ENCODE measurements around the gene CD38.
"Not testable (repeated sequence)": the region's sequence is repeated elsewhere in the genome, so short reads cannot be mapped to it uniquely, and the experiment has no call there.

The CD38 gene

GRCh38 chr4:15855804-15856475 is 77.8 kb downstream of the CD38 start:
- no peaks in the 10 kb centered on the region for H3K36me3 ChIP-seq (ENCODE audit: control insufficient read depth, insufficient read depth, low read length)
- H3K27me3 ChIP-seq (ENCODE audit: control insufficient read depth, insufficient read depth, low read length), result no peaks in the 10 kb centered on the region
- H3K4me1 ChIP-seq, result no peaks in the 10 kb centered on the region
- H3K4me2 ChIP-seq (ENCODE audit: low read length), result no peak overlapping the region
- H3K79me2 ChIP-seq, result no peaks in the 10 kb centered on the region
- no peak overlapping the region for H3K4me3 ChIP-seq (ENCODE audit: low read depth, low read length)
- H2AFZ ChIP-seq, result no peak overlapping the region
- no peak overlapping the region for H3K9ac ChIP-seq
- H3K9me3 ChIP-seq (ENCODE audit: control insufficient read depth, low read length), result no peaks in the 10 kb centered on the region
- no peak for TF ChIP-seq CTCF (IDR thresholded peaks at IDR 0.05)
- H3K27ac ChIP-seq, result no peak overlapping the region

GRCh38 chr4:15861198-15861597 is 83.1 kb downstream of the CD38 start:
- H3K79me2 ChIP-seq; H3K4me3 ChIP-seq (ENCODE audit: low read depth, low read length): not testable (repeated sequence)

GRCh38 chr4:15864651-15865566 is 86.8 kb downstream of the CD38 start:
- no peaks in the 10 kb centered on the region for H3K4me1 ChIP-seq
- no peak overlapping the region for H3K27ac ChIP-seq
- no peaks in the 10 kb centered on the region for H3K36me3 ChIP-seq (ENCODE audit: control insufficient read depth, insufficient read depth, low read length)
- no peaks in the 10 kb centered on the region for H3K9me3 ChIP-seq (ENCODE audit: control insufficient read depth, low read length)
- no peak overlapping the region for H2AFZ ChIP-seq
- H3K27me3 ChIP-seq (ENCODE audit: control insufficient read depth, insufficient read depth, low read length), result no peaks in the 10 kb centered on the region
- no peak overlapping the region for H3K4me2 ChIP-seq (ENCODE audit: low read length)
- no peak overlapping the region for H3K4me3 ChIP-seq (ENCODE audit: low read depth, low read length)
- no peaks in the 10 kb centered on the region for H3K79me2 ChIP-seq
- H3K9ac ChIP-seq, result no peak overlapping the region
- no peak for TF ChIP-seq CTCF (IDR thresholded peaks at IDR 0.05)

More at GRCh38 chr4:15861198-15861597, 83.1 kb downstream of the CD38 start:
- H3K4me1 ChIP-seq; H3K36me3 ChIP-seq (ENCODE audit: control insufficient read depth, insufficient read depth, low read length); H3K9ac ChIP-seq; H3K27me3 ChIP-seq (ENCODE audit: control insufficient read depth, insufficient read depth, low read length); H2AFZ ChIP-seq; H3K9me3 ChIP-seq (ENCODE audit: control insufficient read depth, low read length); H3K27ac ChIP-seq; H3K4me2 ChIP-seq (ENCODE audit: low read length): not testable (repeated sequence)

- Histone ChIP-seq H3K27ac (no peak overlapping the region), H3K79me2 (no peaks in the 10 kb centered on the region), H3K9me3 (ENCODE audit: control insufficient read depth, low read length) (no peaks in the 10 kb centered on the region), H3K27me3 (ENCODE audit: control insufficient read depth, insufficient read depth, low read length) (no peaks in the 10 kb centered on the region), H3K4me3 (ENCODE audit: low read depth, low read length) (no peak overlapping the region), H3K36me3 (ENCODE audit: control insufficient read depth, insufficient read depth, low read length) (no peaks in the 10 kb centered on the region), H3K4me2 (ENCODE audit: low read length) (no peak overlapping the region), H3K9ac (no peak overlapping the region), H2AFZ (no peak overlapping the region), H3K4me1 (no peaks in the 10 kb centered on the region)
- no peak for TF ChIP-seq CTCF (IDR thresholded peaks at IDR 0.05)
These were observed 90.0 kb downstream of the CD38 start for GRCh38 chr4:15868111-15868510.

- no peaks in the 10 kb centered on the region for H3K27me3 ChIP-seq (ENCODE audit: control insufficient read depth, insufficient read depth, low read length)
- no peaks in the 10 kb centered on the region for H3K79me2 ChIP-seq
- H2AFZ ChIP-seq, result no peak overlapping the region
- H3K9ac ChIP-seq, result no peak overlapping the region
- H3K36me3 ChIP-seq (ENCODE audit: control insufficient read depth, insufficient read depth, low read length), result no peaks in the 10 kb centered on the region
- H3K4me1 ChIP-seq, result no peaks in the 10 kb centered on the region
- H3K4me3 ChIP-seq (ENCODE audit: low read depth, low read length), result no peak overlapping the region
- H3K27ac ChIP-seq, result no peak overlapping the region
- TF ChIP-seq CTCF (IDR thresholded peaks at IDR 0.05), result no peak
- H3K9me3 ChIP-seq (ENCODE audit: control insufficient read depth, low read length), result no peaks in the 10 kb centered on the region
- H3K4me2 ChIP-seq (ENCODE audit: low read length), result no peak overlapping the region
These were observed 90.8 kb downstream of the CD38 start for GRCh38 chr4:15868826-15869413.

All from parathyroid adenoma (tissue), 2 donors.